ENCODE measurements around the gene NUDT8.

DNA sequence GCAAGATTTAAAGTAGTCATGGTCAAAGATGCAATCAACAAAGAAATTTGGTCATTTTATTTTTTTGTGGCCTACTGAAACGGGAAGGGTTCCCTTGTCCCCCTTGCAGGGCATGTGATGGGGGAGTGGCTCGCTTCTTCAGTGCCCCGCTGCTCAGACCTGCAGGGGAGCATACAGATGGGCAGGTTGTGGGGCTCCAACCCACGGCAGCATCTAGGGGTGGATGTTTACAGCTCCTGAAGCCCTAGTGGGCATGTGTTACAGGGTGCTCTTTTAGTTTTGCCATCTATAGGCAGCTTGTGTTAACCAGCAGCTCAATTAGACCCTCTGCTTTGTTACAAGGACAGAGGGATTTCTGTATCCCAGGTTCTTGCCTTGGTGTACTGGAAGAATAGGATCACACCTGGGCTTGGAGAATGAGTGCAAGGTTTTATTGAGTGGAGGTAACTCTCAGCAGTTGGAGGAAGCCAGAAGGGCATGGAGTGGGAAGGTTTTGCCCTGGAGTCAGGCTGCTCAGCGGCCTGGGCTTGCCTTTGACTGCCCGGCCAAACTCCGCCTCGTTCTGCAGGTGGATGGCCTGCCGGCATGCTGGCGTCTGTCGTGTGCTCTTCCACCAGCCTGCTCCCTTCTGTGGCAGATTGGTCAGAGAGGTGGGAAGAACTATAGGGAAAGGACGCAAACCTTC, 36.7 kb downstream of the NUDT8 start:
- TF ChIP-seq, protein P1, sequence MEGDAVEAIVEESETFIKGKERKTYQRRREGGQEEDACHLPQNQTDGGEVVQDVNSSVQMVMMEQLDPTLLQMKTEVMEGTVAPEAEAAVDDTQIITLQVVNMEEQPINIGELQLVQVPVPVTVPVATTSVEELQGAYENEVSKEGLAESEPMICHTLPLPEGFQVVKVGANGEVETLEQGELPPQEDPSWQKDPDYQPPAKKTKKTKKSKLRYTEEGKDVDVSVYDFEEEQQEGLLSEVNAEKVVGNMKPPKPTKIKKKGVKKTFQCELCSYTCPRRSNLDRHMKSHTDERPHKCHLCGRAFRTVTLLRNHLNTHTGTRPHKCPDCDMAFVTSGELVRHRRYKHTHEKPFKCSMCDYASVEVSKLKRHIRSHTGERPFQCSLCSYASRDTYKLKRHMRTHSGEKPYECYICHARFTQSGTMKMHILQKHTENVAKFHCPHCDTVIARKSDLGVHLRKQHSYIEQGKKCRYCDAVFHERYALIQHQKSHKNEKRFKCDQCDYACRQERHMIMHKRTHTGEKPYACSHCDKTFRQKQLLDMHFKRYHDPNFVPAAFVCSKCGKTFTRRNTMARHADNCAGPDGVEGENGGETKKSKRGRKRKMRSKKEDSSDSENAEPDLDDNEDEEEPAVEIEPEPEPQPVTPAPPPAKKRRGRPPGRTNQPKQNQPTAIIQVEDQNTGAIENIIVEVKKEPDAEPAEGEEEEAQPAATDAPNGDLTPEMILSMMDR (IDR thresholded peaks at IDR 0.05), result no peak
- no peak for TF ChIP-seq POLR2A (IDR thresholded peaks at IDR 0.05)
